ENCODE measurements around the gene TMEM63B. TPM values are rescaled to one million over a fixed set of nuclear protein-coding genes. Genes with fewer than 3 reads are reported as not detected.
"Not testable (repeated sequence)": the region's sequence is repeated elsewhere in the genome, so short reads cannot be mapped to it uniquely, and the experiment has no call there.

TMEM63B gene
- total and polyA plus RNA-seq, 2 experiments from 2014 or later = 14.1 to 43.2 TPM

DNA sequence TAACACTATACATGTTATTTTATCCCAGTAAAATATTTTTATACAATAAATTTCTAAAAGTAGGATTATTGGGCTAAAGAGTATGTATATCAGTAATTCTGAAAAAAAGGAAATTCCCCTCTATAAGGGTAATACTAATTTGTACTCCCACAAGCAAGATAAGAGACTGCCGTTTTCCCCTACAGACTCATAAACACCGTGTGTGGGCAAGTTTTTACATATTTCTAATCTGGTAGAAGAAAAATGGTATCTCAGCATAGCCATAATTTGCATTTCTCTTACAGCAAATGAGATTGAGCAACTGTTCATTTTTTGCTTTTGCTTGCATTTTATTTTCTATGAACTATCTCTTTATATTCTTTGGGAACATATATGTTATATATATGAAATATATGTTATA, 63.4 kb downstream of the TMEM63B start:
- no peak for DNase-seq
- H3K4me3 ChIP-seq = no peak overlapping the region
- no peaks in the 10 kb centered on the region for H3K27me3 ChIP-seq (replicated peaks; ENCODE audit: insufficient read depth)
- H2AFZ ChIP-seq = no peak overlapping the region
- H3K9ac ChIP-seq = no peak overlapping the region
- TF ChIP-seq EZH2 (IDR thresholded peaks at IDR 0.05; ENCODE audit: insufficient read depth, poor library complexity, severe bottlenecking) = no peak
- no peak for TF ChIP-seq EZH2phosphoT487 (IDR thresholded peaks at IDR 0.05; ENCODE audit: insufficient read depth, low read depth)
- no peaks in the 10 kb centered on the region for H3F3A ChIP-seq (ENCODE audit: insufficient read depth)
- no peaks in the 10 kb centered on the region for H4K20me1 ChIP-seq (ENCODE audit: insufficient read depth)
- H3K4me2 ChIP-seq (ENCODE audit: unreplicated experiment) = no peak overlapping the region
- in situ Hi-C loops (cut with MboI) = no loop called here
- H3K36me3 ChIP-seq (ENCODE audit: low read depth) = no peaks in the 10 kb centered on the region
- H3K79me2 ChIP-seq (ENCODE audit: insufficient read depth) = no peaks in the 10 kb centered on the region
- H3K27ac ChIP-seq = no peak overlapping the region
- H3K9me2 ChIP-seq (ENCODE audit: insufficient read depth) = no peaks in the 10 kb centered on the region
- no peaks in the 10 kb centered on the region for H3K9me3 ChIP-seq (ENCODE audit: low read depth)
- H3K4me1 ChIP-seq (ENCODE audit: insufficient read depth) = no peaks in the 10 kb centered on the region
- WGBS, 2 experiments (ENCODE audit: low coverage in 1 of 2, low lambda C conversion rate in 2 of 2, missing lambda C conversion rate in 2 of 2) = 48 to 51% methylated on average over 2 of the region's 2 CpGs

DNA sequence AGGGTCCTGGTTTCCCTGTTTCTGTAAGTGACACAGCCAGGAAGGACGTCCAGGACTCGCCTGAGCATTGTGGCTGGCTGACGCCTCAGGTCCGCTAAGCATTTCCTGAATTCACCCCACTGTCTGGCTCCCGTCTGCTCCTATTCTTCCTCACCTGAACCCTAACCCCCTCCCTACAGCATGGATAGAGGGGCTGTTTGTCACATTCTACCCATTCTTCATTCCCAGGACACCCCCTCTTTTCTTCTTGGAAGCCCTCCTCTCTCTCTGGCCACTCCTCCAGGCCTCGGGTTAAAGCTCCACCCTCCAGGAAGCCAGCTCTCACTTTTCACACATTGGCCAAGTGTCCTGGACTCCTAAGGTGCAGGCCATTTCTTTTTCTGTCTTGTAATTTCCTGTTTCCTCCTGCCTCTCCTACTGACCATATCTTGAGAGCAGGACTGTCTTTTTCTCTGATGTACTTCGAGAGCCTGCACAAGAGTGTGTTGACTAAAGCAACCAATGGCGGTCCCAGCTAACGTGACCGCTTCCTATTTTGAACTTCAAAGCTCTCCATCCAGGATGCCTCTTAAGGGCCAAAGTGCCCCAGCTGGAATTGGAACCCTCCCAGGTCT, 65.2 kb downstream of the TMEM63B start:
- no peak overlapping the region for H3K27ac ChIP-seq
- H3K79me2 ChIP-seq (ENCODE audit: insufficient read depth) = no peaks in the 10 kb centered on the region
- DNase-seq = no peak
- no peaks in the 10 kb centered on the region for H3K4me1 ChIP-seq (ENCODE audit: insufficient read depth)
- H3K27me3 ChIP-seq (replicated peaks; ENCODE audit: insufficient read depth) = no peaks in the 10 kb centered on the region
- no peak overlapping the region for H3K4me2 ChIP-seq (ENCODE audit: unreplicated experiment)
- no peaks in the 10 kb centered on the region for H4K20me1 ChIP-seq (ENCODE audit: insufficient read depth)
- H3F3A ChIP-seq (ENCODE audit: insufficient read depth) = no peaks in the 10 kb centered on the region
- H3K9ac ChIP-seq = no peak overlapping the region
- no peaks in the 10 kb centered on the region for H3K9me3 ChIP-seq (ENCODE audit: low read depth)
- H3K36me3 ChIP-seq (ENCODE audit: low read depth) = no peaks in the 10 kb centered on the region
- 73 to 82% methylated on average over 10 of the region's 10 CpGs for WGBS, 2 experiments (ENCODE audit: low coverage in 1 of 2, low lambda C conversion rate in 2 of 2, missing lambda C conversion rate in 2 of 2)
- TF ChIP-seq EZH2 (IDR thresholded peaks at IDR 0.05; ENCODE audit: insufficient read depth, poor library complexity, severe bottlenecking) = no peak
- no peak for TF ChIP-seq EZH2phosphoT487 (IDR thresholded peaks at IDR 0.05; ENCODE audit: insufficient read depth, low read depth)
- in situ Hi-C loops (cut with MboI) = no loop called here
- H2AFZ ChIP-seq = no peak overlapping the region
- no peaks in the 10 kb centered on the region for H3K9me2 ChIP-seq (ENCODE audit: insufficient read depth)
- H3K4me3 ChIP-seq = no peak overlapping the region

DNA sequence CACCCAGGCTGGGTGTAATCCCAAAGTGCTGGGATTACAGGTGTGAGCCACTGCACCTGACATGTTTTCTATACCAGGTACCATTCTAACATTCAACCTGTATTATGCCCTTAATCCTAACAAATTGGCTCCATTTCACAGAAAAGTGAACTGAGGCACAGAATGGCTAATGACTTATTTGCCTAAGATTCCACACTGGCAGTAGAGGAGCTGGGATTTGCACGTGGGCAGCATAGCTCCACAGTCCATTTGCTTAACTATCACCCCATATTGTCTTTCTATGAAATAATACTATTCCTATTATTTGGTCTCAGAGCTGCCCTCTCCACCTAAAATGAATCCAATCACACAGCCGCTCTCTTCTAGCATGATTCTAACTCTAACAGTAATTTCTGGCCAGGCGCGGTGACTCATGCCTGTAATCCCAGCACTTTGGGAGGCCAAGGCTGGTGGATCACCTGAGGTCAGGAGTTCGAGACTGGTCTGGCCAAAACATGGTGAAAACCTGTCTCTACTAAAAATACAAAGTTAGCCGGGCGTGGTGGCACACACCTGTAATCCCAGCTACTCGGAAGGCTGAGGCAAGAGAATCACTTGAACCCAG, 66.1 kb downstream of the TMEM63B start:
- no peak overlapping the region for H2AFZ ChIP-seq
- no peak for TF ChIP-seq EZH2phosphoT487 (IDR thresholded peaks at IDR 0.05; ENCODE audit: insufficient read depth, low read depth)
- TF ChIP-seq EZH2 (IDR thresholded peaks at IDR 0.05; ENCODE audit: insufficient read depth, poor library complexity, severe bottlenecking) = no peak
- no peaks in the 10 kb centered on the region for H3F3A ChIP-seq (ENCODE audit: insufficient read depth)
- H3K9me2 ChIP-seq (ENCODE audit: insufficient read depth) = no peaks in the 10 kb centered on the region
- H3K9ac ChIP-seq = no peak overlapping the region
- H3K36me3 ChIP-seq (ENCODE audit: low read depth) = no peaks in the 10 kb centered on the region
- 84 to 87% methylated on average over 8 of the region's 8 CpGs for WGBS, 2 experiments (ENCODE audit: low coverage in 1 of 2, low lambda C conversion rate in 2 of 2, missing lambda C conversion rate in 2 of 2)
- no peaks in the 10 kb centered on the region for H3K4me1 ChIP-seq (ENCODE audit: insufficient read depth)
- H3K9me3 ChIP-seq (ENCODE audit: low read depth) = no peaks in the 10 kb centered on the region
- DNase-seq = no peak
- H4K20me1 ChIP-seq (ENCODE audit: insufficient read depth) = no peaks in the 10 kb centered on the region
- no peaks in the 10 kb centered on the region for H3K79me2 ChIP-seq (ENCODE audit: insufficient read depth)
- H3K4me2 ChIP-seq (ENCODE audit: unreplicated experiment) = no peak overlapping the region
- in situ Hi-C loops (cut with MboI) = no loop called here
- H3K4me3 ChIP-seq = no peak overlapping the region
- no peaks in the 10 kb centered on the region for H3K27me3 ChIP-seq (replicated peaks; ENCODE audit: insufficient read depth)
- no peak overlapping the region for H3K27ac ChIP-seq

DNA sequence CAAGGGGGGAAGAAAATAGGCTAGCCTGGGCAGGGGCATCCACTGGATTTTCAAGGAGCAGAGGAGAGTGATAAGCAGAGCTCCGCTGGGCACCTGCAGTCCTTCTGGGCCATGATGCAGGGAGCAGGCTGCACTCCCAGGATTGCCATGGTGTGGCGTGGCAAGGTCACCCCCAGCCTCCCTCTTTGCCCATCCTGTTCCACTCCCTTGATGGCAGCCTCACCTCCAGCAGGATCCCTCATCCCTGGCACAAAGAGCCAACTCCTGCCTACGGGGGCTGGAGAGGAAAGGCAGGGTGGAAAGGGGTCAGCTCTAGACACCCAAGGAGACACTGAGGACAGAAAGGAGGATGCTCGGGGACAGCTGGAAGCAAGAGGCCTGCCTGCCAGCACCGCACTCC, 67.0 kb downstream of the TMEM63B start:
- TF ChIP-seq EZH2phosphoT487 (IDR thresholded peaks at IDR 0.05; ENCODE audit: insufficient read depth, low read depth) (no peak), EZH2 (IDR thresholded peaks at IDR 0.05; ENCODE audit: insufficient read depth, poor library complexity, severe bottlenecking) (no peak)
- Histone ChIP-seq H3K79me2 (ENCODE audit: insufficient read depth) (no peaks in the 10 kb centered on the region), H3K36me3 (ENCODE audit: low read depth) (no peaks in the 10 kb centered on the region), H3K27ac (no peak overlapping the region), H3F3A (ENCODE audit: insufficient read depth) (no peaks in the 10 kb centered on the region), H3K4me1 (ENCODE audit: insufficient read depth) (no peaks in the 10 kb centered on the region), H3K9ac (no peak overlapping the region), H3K9me3 (ENCODE audit: low read depth) (no peaks in the 10 kb centered on the region), H3K4me3 (no peak overlapping the region), H3K9me2 (ENCODE audit: insufficient read depth) (no peaks in the 10 kb centered on the region), H3K27me3 (replicated peaks; ENCODE audit: insufficient read depth) (no peaks in the 10 kb centered on the region), H4K20me1 (ENCODE audit: insufficient read depth) (no peaks in the 10 kb centered on the region), H2AFZ (no peak overlapping the region), H3K4me2 (ENCODE audit: unreplicated experiment) (no peak overlapping the region)
- no peak for DNase-seq
- 57 to 63% methylated on average over 5 of the region's 5 CpGs for WGBS, 2 experiments (ENCODE audit: low coverage in 1 of 2, low lambda C conversion rate in 2 of 2, missing lambda C conversion rate in 2 of 2)
- in situ Hi-C loops (cut with MboI) = no loop called here

DNA sequence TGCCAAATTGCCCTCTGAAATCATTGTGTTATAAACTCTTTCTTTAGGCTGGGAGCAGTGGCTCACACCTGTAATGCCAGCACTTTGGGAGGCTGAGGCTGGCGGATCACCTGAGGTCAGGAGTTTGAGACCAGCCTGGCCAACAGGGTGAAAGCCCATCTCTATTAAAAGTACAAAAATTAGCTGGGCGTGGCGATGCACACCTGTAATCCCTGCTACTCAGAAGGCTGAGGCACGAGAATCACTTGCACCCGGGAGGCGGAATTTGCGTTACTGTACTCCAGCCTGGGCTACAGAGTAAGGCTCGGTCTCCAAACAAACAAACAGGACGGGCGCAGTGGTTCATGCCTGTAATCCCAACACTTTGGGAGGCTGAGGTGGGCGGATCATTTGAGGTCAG, 69.0 kb downstream of the TMEM63B start:
- H3K79me2 ChIP-seq (ENCODE audit: insufficient read depth); H2AFZ ChIP-seq; H3K9ac ChIP-seq; H3K27ac ChIP-seq; H4K20me1 ChIP-seq (ENCODE audit: insufficient read depth); H3K27me3 ChIP-seq (replicated peaks; ENCODE audit: insufficient read depth); H3K9me3 ChIP-seq (ENCODE audit: low read depth); H3K36me3 ChIP-seq (ENCODE audit: low read depth); DNase-seq; H3K9me2 ChIP-seq (ENCODE audit: insufficient read depth); H3K4me2 ChIP-seq (ENCODE audit: unreplicated experiment); H3K4me1 ChIP-seq (ENCODE audit: insufficient read depth); H3F3A ChIP-seq (ENCODE audit: insufficient read depth); H3K4me3 ChIP-seq; in situ Hi-C loops (cut with MboI): not testable (repeated sequence)
- WGBS, 2 experiments (ENCODE audit: low coverage in 1 of 2, low lambda C conversion rate in 2 of 2, missing lambda C conversion rate in 2 of 2) = 91% methylated on average over 11 of the region's 11 CpGs
